Measurements from ENCODE around the gene MOAP1.
"Not testable (repeated sequence)": the region's sequence is repeated elsewhere in the genome, so short reads cannot be mapped to it uniquely, and the experiment has no call there.

Gene MOAP1

GRCh38 chr14:93186466-93186865 lies 1.8 kb upstream of the MOAP1 start:
- no peak for DNase-seq (ENCODE audit: low read depth, low spot score)

- no peak for DNase-seq (ENCODE audit: low read depth, low spot score)
Measured at GRCh38 chr14:93185349-93185720, 638 bp upstream of the MOAP1 start.

GRCh38 chr14:93183596-93184317 lies 940 bp downstream of the MOAP1 start:
- no peak for DNase-seq (ENCODE audit: low read depth, low spot score)

GRCh38 chr14:93175492-93175891 lies 9.2 kb downstream of the MOAP1 start:
- DNase-seq (ENCODE audit: low read depth, low spot score) = no peak

GRCh38 chr14:93174731-93175130 lies 10.0 kb downstream of the MOAP1 start:
- DNase-seq (ENCODE audit: low read depth, low spot score) = not testable (repeated sequence)

- no peak for DNase-seq (ENCODE audit: low read depth, low spot score)
Measured at GRCh38 chr14:93173943-93174395, 10.7 kb downstream of the MOAP1 start.

GRCh38 chr14:93171376-93171775 lies 13.3 kb downstream of the MOAP1 start:
- DNase-seq (ENCODE audit: low read depth, low spot score) = no peak

- not testable (repeated sequence) for DNase-seq (ENCODE audit: low read depth, low spot score)
Measured at GRCh38 chr14:93170141-93170540, 14.6 kb downstream of the MOAP1 start.

- DNase-seq (ENCODE audit: low read depth, low spot score) = not testable (repeated sequence)
Measured at GRCh38 chr14:93169619-93170018, 15.1 kb downstream of the MOAP1 start.

GRCh38 chr14:93168610-93169009 lies 16.1 kb downstream of the MOAP1 start:
- not testable (repeated sequence) for DNase-seq (ENCODE audit: low read depth, low spot score)

- DNase-seq (ENCODE audit: low read depth, low spot score) = not testable (repeated sequence)
Measured at GRCh38 chr14:93165271-93166265, 19.1 kb downstream of the MOAP1 start.

- no peak for DNase-seq (ENCODE audit: low read depth, low spot score)
Measured at GRCh38 chr14:93163564-93163963, 21.1 kb downstream of the MOAP1 start.

GRCh38 chr14:93161411-93161940 lies 23.2 kb downstream of the MOAP1 start:
- no peak for DNase-seq (ENCODE audit: low read depth, low spot score)

GRCh38 chr14:93160353-93160801 lies 24.3 kb downstream of the MOAP1 start:
- no peak for DNase-seq (ENCODE audit: low read depth, low spot score)

- not testable (repeated sequence) for DNase-seq (ENCODE audit: low read depth, low spot score)
Measured at GRCh38 chr14:93159625-93160352, 24.9 kb downstream of the MOAP1 start.

GRCh38 chr14:93158349-93158748 lies 26.3 kb downstream of the MOAP1 start:
- DNase-seq (ENCODE audit: low read depth, low spot score) = not testable (repeated sequence)

- DNase-seq (ENCODE audit: low read depth, low spot score) = no peak
Measured at GRCh38 chr14:93156693-93157369, 27.9 kb downstream of the MOAP1 start.

GRCh38 chr14:93155667-93156066 lies 29.0 kb downstream of the MOAP1 start:
- no peak for DNase-seq (ENCODE audit: low read depth, low spot score)

GRCh38 chr14:93153121-93153520 lies 31.6 kb downstream of the MOAP1 start:
- DNase-seq (ENCODE audit: low read depth, low spot score) = no peak

- DNase-seq (ENCODE audit: low read depth, low spot score) = no peak
Measured at GRCh38 chr14:93150227-93151208, 34.2 kb downstream of the MOAP1 start.
